Upper lobe of left lung (tissue), 6 donors: ENCODE measurements around the gene ERCC4. TPM values are rescaled to one million over a fixed set of nuclear protein-coding genes. Genes with fewer than 3 reads are reported as not detected.
"Not testable (repeated sequence)": the region's sequence is repeated elsewhere in the genome, so short reads cannot be mapped to it uniquely, and the experiment has no call there.

Experiments
- ATAC-seq, 2 donors: fragments of 200-7000 bp; cut with Tn5 transposase; one replicate each; pipeline ENCODE4 v1.9.1; 2022; ENCODE audit warnings: mild to moderate bottlenecking in 2 of 2, moderate library complexity in 2 of 2; ENCODE audit not compliant: low FRiP score in 2 of 2
- DNase-seq, 2 donors: peaks; one replicate each; pipeline ENCODE4 v3.0.0-alpha.2; 2019 to 2020
- H3K27ac ChIP-seq, 4 donors: fragments of 200-600 bp; sonication (generic); one replicate each; pipeline ENCODE4 v1.5.1; 2016 to 2019
- H3K27me3 ChIP-seq, 4 donors: fragments of 200-600 bp; sonication (generic); one replicate each; pipeline ENCODE4 v1.5.1; 2017 to 2019
- H3K36me3 ChIP-seq, 4 donors: fragments of 200-600 bp; sonication (generic); one replicate each; pipeline ENCODE4 v1.5.1; 2016 to 2019
- H3K4me1 ChIP-seq, 4 donors: fragments of 200-600 bp; sonication (generic); one replicate each; pipeline ENCODE4 v1.5.1; 2018 to 2019
- H3K4me3 ChIP-seq, 4 donors: fragments of 200-600 bp; sonication (generic); one replicate each; pipeline ENCODE4 v1.5.1; 2017 to 2019; ENCODE audit warnings: mild to moderate bottlenecking in 2 of 4, moderate library complexity in 1 of 4
- H3K9me3 ChIP-seq, 4 donors: fragments of 200-600 bp; sonication (generic); one replicate each; pipeline ENCODE4 v1.5.1; 2018 to 2019
- EP300 ChIP-seq, 4 donors: sonication (generic); formaldehyde crosslinking; IDR thresholded peaks; one replicate each; pipeline ENCODE4 v1.5.1; 2017; ENCODE audit warnings: antibody characterized with exemption in 4 of 4, control low read depth in 2 of 4
- POLR2A ChIP-seq, 4 donors: fragments of 450-650 bp; IDR thresholded peaks; one replicate each; pipeline ENCODE4 v1.5.1; 2016 to 2017; ENCODE audit warnings: antibody characterized with exemption in 4 of 4, mild to moderate bottlenecking in 2 of 4
- POLR2AphosphoS5 ChIP-seq, 2 donors: sonication (generic); formaldehyde crosslinking; IDR thresholded peaks; one replicate each; pipeline ENCODE4 v1.5.1; 2017; ENCODE audit warnings: antibody characterized with exemption in 2 of 2
- WGBS, 2 donors: methylation state at CpG; one replicate each; pipeline ENCODE4 v1.1.5; 2017 to 2018; 5-methylcytosine and 5-hydroxymethylcytosine counted together
- total RNA-seq, 6 donors: library from RNA; depleted of rRNA in 4 of 6; stranded (reverse); fragments of >200 nt in 4 of 6; gene quantifications; one replicate each; pipeline versions ENCODE4 v1.1.0 to v1.2.1, GENCODE V29; 2016 to 2021
- TF ChIP-seq, protein P1 (sequence below), 6 experiments: fragments of 450-650 bp in 4 of 6; fragments of 200-600 bp in 2 of 6; sonication (generic) in 2 of 6; IDR thresholded peaks; one replicate each; pipeline ENCODE4 v1.5.1; 2016 to 2019; ENCODE audit warnings: antibody characterized with exemption in 6 of 6
- donor health status: DM: no; HTN: no; CAD: no; lungs with moderate emphysema.
- donor health status: DM: no; HTN: yes; CAD: no; lungs with severe emphysema.

The ERCC4 gene
- total RNA-seq, 6 donors from 2014 or later = 4.2 to 12.1 (median 7.5) TPM

DNA sequence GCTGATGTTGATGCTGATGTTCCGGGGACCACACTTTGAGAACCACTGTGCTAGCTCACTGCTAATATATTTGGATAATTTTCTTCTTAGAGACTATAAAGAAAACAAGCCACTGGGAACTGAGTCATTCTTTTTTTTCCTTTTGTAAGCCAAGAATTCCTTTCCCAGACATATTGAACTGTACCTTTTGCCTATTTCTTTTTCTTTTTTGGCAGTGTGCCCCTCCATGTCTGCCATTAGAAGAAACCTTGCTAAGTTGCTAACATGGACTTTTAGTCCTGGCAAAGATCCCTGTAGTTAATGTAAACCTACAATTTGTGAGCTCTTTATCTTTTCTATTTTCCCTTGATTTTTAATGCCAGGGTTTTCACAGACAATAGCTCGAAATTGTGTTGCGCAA is 17.3 kb upstream of the ERCC4 start:
- TF ChIP-seq POLR2AphosphoS5 (IDR thresholded peaks at IDR 0.05) (no peak), POLR2A (IDR thresholded peaks at IDR 0.05) (no peak), EP300 (IDR thresholded peaks at IDR 0.05) (no peak)
- TF ChIP-seq, protein P1, sequence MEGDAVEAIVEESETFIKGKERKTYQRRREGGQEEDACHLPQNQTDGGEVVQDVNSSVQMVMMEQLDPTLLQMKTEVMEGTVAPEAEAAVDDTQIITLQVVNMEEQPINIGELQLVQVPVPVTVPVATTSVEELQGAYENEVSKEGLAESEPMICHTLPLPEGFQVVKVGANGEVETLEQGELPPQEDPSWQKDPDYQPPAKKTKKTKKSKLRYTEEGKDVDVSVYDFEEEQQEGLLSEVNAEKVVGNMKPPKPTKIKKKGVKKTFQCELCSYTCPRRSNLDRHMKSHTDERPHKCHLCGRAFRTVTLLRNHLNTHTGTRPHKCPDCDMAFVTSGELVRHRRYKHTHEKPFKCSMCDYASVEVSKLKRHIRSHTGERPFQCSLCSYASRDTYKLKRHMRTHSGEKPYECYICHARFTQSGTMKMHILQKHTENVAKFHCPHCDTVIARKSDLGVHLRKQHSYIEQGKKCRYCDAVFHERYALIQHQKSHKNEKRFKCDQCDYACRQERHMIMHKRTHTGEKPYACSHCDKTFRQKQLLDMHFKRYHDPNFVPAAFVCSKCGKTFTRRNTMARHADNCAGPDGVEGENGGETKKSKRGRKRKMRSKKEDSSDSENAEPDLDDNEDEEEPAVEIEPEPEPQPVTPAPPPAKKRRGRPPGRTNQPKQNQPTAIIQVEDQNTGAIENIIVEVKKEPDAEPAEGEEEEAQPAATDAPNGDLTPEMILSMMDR (IDR thresholded peaks at IDR 0.05) = no peak
- H3K27ac ChIP-seq = no peak overlapping the region
- no peaks in the 10 kb centered on the region for H3K27me3 ChIP-seq
- no peaks in the 10 kb centered on the region for H3K4me1 ChIP-seq
- H3K36me3 ChIP-seq = no peaks in the 10 kb centered on the region
- ATAC-seq = no peak
- DNase-seq = no peak
- H3K4me3 ChIP-seq = no peak overlapping the region
- H3K9me3 ChIP-seq = no peaks in the 10 kb centered on the region
- 77 to 91% methylated on average over 3 of the region's 3 CpGs for WGBS, 2 donors

DNA sequence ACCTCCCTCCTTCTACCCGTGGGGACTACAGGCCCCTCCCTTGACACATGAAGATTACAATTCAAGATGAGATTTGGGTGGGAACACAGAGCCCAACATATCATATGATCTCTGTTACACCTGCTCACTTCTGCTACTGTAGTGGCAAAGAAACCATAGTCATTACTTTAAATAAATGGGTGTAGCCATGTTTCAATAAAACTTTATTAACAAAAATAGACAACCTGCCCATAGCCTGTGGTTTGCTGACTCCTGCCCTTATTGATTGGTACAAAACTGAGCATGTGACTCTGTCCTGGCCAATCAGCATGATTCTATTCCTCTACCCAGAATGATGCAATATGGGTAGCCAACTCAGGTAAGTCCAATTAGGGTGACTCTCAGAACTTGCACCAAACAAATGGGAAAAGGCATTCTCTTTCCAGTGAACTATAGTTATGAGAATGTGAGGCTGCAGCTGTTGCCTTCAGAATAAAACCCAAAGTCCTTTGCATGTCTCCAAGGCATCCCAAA is 15.7 kb upstream of the ERCC4 start:
- H3K27ac ChIP-seq = no peak overlapping the region
- TF ChIP-seq POLR2AphosphoS5 (IDR thresholded peaks at IDR 0.05) = no peak
- no peak for TF ChIP-seq EP300 (IDR thresholded peaks at IDR 0.05)
- TF ChIP-seq, protein P1 (IDR thresholded peaks at IDR 0.05) = no peak
- TF ChIP-seq POLR2A (IDR thresholded peaks at IDR 0.05) = no peak
- WGBS, 2 donors = 78 to 84% methylated on average over 1 of the region's 1 CpG

DNA sequence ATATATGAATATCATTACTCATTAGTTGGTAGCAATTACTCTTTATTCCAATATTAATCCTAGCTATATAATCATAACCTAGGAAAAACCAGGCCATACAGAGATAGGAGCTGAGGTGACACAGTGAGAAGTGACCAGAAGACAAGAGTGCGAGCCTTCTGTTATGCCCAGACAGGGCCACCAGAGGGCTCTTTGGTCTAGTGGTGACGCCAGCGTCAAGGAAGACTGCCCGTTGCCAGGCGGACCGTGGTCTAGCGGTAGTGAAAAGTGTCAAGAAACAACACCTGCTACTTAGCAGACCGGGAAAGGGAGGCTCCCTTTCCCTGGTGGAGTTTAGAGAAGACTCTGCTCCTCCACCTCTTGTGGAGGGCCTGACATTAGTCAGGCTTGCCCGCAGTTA is 15.1 kb upstream of the ERCC4 start:
- not testable (repeated sequence) for H3K27ac ChIP-seq, H3K4me1 ChIP-seq, H3K9me3 ChIP-seq, H3K36me3 ChIP-seq, ATAC-seq, DNase-seq, H3K4me3 ChIP-seq, H3K27me3 ChIP-seq
- TF ChIP-seq, protein P1 (IDR thresholded peaks at IDR 0.05) = peak in 1 of 6 experiments; percentile 37
- 40 to 46% methylated on average over 9 of the region's 9 CpGs for WGBS, 2 donors

More for the DNA sequence above, 15.7 kb upstream of the ERCC4 start:
- DNase-seq = no peak
- Histone ChIP-seq H3K4me3 (no peak overlapping the region), H3K36me3 (no peaks in the 10 kb centered on the region), H3K4me1 (no peaks in the 10 kb centered on the region), H3K27me3 (no peaks in the 10 kb centered on the region), H3K9me3 (no peaks in the 10 kb centered on the region)
- no peak for ATAC-seq

DNA sequence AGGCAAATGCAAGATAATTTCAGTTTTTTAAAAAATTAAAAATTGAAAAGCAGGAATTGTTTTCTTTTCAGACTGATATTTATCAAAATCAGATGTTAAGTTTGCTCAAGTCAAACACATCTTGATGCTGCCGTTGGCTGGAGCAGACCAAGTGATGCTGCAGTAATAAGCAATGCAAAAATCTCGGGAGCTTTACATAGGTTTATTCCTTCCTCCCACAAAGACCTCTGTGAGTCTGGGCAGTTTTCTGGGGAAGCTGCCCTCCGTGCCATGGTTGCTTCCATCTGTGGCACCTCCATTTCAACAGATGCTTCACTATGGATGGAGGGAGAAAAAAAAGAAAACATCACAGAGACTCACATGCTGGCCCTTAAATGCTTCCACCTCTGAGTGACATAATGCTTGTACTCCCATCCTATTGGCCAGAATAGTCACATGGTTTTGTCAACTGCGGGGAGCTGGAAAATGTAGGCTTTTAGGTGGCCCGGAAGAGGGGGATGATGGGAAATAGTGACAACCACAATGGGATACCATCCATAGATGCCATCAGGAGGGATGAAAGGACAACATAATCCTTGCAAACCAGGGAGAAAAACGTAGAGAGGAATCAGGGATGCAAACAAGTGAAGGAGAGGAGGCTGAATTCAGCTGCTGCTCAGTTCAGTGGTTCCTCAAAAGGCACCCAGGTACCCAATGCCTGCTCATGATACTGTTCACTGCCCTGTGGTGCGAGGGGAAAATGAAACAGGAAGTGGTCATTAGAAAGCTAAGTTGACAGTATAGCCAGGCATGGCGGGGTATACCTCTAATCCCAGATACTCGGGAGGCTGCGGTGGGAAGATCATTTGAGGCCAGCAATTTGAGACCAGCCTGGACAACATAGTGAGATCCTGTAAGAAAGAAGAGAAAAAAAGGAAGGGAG is 13.5 kb upstream of the ERCC4 start:
- DNase-seq (no peak), ATAC-seq (no peak)
- 84% methylated on average over 10 of the region's 10 CpGs for whole genome bisulfite sequencing, 2 donors

More for the DNA sequence above, 13.5 kb upstream of the ERCC4 start:
- H3K36me3 ChIP-seq = no peaks in the 10 kb centered on the region
- no peaks in the 10 kb centered on the region for H3K27me3 ChIP-seq
- no peak overlapping the region for H3K27ac ChIP-seq
- no peak overlapping the region for H3K4me3 ChIP-seq
- TF ChIP-seq, protein P1 (IDR thresholded peaks at IDR 0.05) = no peak
- TF ChIP-seq POLR2AphosphoS5 (IDR thresholded peaks at IDR 0.05) (no peak), POLR2A (IDR thresholded peaks at IDR 0.05) (no peak), EP300 (IDR thresholded peaks at IDR 0.05) (no peak)
- H3K9me3 ChIP-seq = no peaks in the 10 kb centered on the region
- peaks cover 0 to 5% (median 0%) of the 10 kb centered on the region in 4 donors for H3K4me1 ChIP-seq
